HT-29 (cell line): ENCODE measurements around the gene ELL3. TPM values are rescaled to one million over a fixed set of nuclear protein-coding genes. Genes with fewer than 3 reads are reported as not detected.
"Not testable (repeated sequence)": the region's sequence is repeated elsewhere in the genome, so short reads cannot be mapped to it uniquely, and the experiment has no call there.

Experiments
- DNase-seq: peaks from one replicate; pipeline ENCODE4 v3.0.0-alpha.2; 2015; ENCODE audit warnings: low spot score
- total RNA-seq: library from RNA; depleted of rRNA; stranded (reverse); fragments of >200 nt; shearing (Covaris generic); gene quantifications from 2 replicates; pipeline ENCODE4 v1.2.3, GENCODE V29; 2014; rRNA removed

Gene ELL3, protein sequence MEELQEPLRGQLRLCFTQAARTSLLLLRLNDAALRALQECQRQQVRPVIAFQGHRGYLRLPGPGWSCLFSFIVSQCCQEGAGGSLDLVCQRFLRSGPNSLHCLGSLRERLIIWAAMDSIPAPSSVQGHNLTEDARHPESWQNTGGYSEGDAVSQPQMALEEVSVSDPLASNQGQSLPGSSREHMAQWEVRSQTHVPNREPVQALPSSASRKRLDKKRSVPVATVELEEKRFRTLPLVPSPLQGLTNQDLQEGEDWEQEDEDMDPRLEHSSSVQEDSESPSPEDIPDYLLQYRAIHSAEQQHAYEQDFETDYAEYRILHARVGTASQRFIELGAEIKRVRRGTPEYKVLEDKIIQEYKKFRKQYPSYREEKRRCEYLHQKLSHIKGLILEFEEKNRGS
- 94.9 and 101 TPM in 2 replicates for total RNA-seq

DNA sequence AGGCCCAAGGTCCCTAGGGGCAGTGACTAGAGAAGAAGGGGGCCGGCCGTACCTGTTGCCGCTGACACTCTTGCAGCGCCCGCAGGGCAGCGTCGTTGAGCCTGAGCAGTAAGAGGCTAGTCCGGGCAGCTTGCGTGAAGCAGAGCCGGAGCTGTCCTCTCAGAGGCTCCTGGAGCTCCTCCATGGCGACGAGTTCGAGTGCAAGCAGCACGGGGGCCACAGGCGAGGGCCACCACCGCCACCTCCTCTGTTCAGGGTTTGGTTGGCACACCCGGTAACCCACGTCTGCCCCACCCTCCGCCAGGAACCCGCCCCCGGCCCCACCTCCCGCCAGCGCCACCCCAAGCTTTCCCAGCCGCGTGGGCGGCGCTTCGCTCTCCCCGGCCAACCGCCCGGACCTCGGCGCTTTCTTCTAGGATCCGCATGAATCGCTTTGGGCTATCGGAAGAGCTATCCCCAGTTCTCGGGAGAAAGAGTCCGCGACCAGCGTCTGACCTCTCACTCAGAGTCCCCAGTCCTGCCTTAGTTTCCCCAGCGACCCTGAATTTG, at the start of gene ELL3:
TSS of gene ELL3 (minus strand) at position 249 of the 549 bp plus-strand sequence. CDS start at position 184, 65 bp downstream.
- DNase-seq: peak; percentile 94

DNA sequence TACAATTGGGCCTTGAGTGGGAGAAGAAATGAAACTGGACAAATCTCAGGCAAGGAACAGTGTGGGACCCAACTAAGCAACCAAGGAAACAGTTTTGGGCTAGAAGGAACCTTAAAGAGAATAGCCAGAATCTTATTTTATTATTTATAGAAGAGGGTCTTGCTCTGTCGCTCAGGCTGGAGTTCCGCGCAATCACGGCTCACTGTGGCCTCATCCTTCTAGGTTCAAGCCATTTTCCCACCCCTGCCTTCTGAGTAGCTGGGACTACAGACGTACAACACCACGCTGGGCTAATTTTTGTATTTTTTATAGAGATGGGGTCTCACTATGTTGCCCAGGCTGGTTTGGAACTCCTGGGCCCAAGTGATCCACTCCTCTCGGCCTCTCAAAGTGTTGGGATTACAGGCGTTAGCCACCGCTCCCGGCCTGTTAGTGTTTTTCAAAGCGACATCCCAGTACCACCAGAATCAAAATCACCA, 49.3 kb upstream of the ELL3 start:
- DNase-seq: no peak

DNA sequence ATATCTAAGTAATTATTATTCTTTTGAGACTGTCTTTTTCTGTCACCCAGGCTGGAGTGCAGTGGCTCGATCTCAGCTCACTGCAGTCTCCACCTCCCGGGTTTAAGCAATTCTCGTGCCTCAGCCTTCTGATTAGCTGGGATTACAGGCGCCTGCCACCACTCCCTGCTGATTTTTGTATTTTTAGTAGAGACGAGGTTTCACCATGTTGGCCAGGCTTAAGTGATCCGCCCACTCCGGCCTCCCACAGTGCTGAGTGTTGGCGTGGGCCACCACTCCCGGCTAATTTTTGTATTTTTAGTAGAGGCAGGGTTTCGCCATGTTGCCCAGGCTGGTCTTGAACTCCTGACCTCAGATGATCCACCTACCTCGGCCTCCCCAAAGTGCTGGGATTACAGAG, 48.5 kb upstream of the ELL3 start:
- not testable (repeated sequence) for DNase-seq

DNA sequence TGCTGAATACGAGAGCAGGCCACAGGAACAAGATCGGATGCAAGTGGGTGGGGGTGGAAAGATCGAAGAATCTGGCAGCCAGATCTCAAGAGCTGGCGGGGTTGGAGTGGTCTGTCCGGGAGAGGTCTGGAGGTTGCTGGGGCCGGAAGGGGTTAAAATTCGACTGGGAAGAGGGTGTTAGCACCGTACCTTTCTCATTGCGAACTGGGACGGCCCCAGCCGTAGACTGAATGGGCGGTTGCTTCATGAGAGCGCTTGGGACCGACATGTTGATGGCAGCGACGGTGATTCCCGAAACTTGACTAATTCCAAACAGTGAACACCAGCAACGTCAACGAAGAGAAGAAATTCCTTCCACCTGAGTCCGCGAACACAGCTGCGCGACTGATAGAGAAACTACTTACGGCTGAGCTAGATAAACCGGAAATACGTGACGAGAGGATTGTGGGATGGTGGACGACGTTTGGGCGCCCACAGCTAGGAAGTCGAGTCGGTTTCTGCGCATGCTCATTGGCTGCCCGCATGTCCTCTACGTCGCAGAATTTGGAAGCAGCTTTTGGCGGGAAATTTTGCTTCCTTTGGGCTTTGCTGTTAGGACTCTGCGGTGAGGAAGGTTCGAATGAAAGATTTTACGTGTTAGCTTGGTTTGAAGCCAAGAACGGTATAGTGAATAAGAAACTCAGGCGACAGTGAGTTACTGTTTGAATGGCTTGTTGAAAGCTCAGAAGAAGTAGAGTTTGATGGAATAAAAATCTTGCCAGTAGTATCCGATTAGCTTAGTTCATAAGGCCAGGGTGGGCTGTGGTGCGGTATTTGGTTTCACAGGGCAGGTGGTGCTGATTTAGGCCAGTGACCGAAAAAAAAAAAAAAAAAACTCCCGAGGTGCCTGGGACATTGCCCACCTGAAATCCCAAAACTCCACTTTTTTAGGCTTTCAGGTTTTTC, 47.8 kb upstream of the ELL3 start, which contains the start of gene MFAP1:
TSS of gene MFAP1 (minus strand) at position 389 of the 945 bp plus-strand sequence. CDS start at position 268, 121 bp downstream.
- DNase-seq: peak; percentile 98

DNA sequence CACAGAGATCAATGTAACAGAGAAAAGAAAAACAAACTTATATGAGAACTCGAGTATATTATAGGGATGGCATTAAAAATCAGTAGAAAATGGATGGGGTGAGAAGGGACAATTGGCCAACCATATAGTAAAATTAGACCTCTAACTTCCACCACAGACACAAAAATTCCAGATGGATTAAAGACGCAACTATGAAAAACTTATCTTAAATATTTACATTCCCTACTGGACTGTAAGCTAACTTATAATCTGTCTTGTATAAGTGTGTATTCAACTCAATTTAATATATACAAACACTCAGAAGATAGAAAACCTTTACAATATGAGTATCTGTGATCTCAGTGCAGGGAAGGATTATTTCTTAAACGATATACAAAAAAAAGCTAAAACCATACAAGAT, 44.7 kb upstream of the ELL3 start:
- DNase-seq: no peak

DNA sequence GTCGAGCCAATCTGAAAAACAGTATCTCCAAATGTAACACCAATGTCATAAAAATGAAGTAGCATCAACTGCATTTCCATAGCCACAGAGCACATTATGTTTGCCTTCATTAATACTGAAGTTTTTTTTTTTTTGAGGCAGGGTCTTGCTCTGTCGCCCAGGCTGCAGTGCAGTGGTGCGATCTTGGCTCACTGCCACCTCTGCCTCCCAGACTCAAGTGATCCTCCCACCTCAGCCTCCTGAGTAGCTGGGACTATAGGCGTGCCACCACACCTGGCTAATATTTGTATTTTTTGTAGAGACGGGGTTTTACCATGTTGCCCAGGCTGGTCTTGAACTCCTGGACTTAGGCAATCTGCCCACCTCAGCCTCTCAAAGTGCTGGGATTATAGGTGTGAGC, 38.3 kb upstream of the ELL3 start:
- not testable (repeated sequence) for DNase-seq

DNA sequence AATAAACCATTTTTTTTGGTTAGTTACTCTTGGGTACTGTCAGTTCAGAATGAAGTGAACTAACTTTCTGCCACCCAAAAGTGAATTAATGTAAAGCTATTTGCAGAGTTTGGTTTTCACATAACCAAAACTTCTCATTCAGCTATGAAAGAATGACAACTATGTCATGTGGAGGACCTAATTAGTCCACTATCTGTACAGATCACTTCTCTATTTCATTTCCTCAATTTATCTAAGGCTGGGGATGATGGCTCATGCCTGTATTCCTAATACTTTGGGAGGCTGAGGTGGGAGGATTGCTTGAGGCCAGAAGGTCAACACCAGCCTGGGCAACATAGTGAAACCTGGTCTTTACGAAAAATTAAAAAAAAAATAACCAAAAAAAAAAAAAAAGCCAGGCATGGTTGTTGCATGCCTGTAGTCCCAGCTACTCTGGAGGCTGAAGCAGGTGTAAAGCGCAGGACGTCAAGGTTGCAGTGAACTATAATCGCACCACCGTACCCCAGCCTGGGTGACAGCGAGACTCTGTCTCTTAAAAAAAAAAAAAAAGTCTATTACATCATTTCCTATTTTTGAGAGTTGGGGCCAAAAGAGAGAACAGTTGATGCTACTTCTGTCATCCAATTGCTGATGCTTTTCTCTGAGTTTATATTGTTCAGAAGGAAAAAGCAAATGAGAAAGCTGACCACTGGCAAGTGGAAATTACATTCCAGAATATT, 32.4 kb upstream of the ELL3 start:
- DNase-seq: no peak

DNA sequence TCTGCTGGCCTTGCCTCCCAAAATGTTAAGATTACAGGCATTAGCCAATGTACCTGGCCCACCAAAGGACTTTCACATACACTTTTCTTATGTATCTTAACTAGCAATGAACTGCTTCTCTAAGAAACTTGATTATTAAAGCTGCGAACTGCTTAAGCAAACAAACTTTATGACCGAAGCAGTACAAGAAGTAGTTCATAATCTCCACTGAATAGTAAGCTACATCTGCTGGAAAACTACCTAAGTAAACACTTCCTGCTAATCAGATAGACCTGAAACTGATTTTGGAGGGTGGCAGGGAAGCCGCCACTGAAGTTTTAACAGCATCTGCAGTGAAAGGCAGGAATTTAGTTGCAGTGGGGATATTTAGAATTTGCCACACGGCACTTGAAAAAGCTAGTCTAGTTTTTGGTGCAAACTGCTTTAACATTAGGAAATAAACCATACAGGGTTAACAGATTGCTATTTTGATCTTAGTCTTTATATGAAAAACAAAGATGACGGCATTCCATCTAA, 31.7 kb upstream of the ELL3 start:
- DNase-seq: no peak

DNA sequence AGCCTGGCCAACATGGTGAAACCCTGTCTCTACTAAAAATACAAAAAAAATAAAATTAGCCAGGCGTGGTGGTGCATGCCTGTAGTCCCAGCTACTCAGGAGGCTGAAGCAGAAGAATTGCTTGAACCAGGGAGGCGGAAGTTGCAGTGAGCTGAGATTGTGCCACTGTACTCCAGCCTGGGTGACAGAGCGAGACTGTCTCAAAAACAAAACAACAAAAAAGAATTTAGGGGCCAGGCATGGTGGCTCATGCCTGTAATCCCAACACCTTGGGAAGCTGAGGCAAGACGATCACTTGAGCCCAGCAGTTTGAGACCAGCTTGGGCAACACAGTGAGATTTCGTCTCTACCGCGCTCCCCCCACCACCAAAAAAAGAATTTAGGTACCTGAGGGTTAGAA, 25.9 kb upstream of the ELL3 start:
- not testable (repeated sequence) for DNase-seq

DNA sequence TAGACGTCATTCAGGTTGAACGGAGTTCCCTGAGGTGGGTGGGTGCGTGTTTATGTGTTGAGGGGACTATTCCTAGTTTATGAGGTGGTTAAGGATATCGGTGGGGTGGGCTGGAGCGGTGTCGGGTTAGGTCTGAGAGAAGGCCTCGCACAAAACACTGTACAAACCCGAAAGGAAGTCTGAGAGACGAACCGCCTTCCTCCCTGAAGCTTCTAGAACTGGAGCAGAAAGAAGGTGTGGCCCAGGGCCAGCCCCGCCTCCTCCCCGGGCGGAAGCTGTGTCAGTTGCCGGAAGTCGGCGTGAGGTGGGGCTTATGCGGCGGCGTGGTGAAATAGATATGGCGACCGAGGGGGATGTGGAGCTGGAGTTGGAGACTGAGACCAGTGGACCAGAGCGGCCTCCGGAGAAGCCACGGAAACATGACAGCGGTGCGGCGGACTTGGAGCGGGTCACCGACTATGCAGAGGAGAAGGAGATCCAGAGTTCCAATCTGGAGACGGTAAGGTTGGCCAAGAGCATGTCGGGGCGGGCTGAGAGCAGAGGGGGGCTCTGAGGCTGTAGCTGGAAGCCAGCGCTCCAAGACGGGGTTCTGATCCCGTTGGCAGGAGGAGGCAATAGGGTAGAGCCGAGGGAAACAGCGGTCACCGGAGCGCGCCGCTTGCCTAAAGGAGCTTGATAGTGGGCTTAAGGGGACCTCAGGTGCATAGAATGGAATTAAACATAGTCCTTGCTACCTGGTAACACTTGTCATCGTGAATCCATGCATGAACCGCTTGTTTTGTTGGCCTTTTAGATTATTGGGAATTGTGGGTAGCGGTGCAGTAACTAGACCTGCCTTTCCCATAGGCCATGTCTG, 23.7 kb upstream of the ELL3 start, which contains the start of gene HYPK:
TSS of gene HYPK (plus strand) at position 314 of the 856 bp plus-strand sequence. CDS start at position 338, 24 bp downstream.
- peak; percentile 94 for DNase-seq

DNA sequence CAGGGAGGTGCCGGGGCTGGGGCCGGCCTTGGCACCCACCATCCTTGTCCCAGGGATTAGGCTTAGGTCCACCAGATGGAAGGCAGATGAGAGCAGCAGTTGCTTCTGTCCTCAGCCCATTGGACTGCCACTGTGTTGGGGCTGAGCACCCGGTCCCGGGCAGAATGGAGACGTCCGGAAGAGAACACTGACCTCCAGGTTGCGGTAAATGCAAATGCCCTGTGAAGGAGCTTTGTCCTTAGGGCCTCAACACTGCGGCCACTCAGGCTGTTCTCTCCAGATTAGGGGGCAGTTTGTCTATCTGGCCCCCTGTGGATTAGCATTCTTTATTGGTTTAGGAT, 23.1 kb upstream of the ELL3 start, which contains the start of gene SERINC4:
TSS of gene SERINC4 (minus strand) at position 276 of the 341 bp plus-strand sequence. CDS start at position 42, 234 bp downstream.
- no peak for DNase-seq

DNA sequence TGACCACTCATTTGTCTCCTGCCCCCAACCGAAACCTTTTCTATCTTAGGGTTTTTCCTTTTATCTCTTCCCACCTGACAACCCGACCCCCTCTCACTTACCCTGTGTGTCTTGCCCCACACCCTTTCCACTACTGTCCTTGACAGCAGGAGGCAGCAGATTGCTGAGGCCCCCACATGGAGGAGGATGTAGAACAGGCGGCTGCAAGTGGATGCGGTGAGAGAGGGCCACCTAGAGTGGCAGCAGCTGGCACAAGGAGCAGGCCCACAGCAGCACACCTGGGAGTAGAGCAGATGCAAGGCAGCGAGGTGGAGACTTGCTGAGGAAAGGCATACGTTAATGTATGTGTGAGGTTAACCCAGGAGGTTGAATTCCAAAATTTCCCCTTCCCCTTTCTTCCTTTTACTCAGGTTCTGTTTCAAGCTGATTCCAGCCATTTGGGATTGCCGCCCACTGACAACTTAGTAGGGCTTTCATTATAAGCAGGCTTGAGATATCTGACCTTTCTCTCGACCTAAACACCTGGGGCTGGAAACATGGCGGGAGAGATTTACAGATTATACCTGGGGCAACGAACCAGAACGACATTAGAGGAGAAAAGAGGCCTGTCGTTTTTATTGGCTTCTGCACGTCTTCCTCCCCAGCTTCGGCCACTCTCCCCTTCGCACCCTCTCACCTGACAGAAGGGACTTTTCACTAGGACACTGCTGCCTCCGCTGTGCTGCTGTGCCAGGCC, 22.6 kb upstream of the ELL3 start:
- peak; percentile 24 for DNase-seq

DNA sequence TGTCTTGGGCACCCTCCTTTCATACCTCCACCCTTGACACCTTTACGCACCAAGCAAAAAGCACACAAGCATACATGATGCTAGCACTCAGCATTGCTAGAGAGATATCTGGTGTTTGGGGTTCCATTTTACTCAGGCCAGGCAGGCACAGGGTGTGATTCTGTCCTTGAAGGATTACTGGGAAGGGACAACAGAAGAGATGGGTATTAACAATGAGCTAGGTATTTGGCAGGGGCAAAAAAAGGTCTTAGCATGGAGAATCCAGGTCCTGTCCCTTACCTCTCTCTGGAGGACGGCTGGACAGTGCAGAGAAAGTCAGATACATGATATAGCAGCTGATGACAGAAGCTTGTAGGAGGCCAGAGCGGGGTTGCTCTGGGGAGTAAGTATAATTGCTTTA, 19.8 kb upstream of the ELL3 start:
- no peak for DNase-seq

DNA sequence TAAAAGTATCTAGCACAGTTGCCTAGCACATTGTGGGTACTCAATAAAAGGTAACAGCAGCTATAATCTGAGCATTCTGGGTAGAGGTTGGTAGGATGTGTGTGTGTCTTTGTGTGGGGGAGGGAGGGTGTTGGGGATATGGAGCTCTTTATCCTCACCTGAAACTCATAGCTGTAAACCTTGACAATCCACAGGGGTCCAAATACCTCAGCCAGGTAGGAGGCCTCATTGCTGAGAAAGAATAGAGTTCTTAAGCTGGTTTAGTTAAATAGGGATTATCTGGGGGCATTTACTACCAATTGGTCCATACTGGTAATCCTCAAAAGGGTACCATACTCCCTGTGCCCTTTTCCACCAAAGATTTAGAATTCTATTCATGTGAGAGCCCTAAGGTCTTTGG, 19.2 kb upstream of the ELL3 start:
- no peak for DNase-seq

DNA sequence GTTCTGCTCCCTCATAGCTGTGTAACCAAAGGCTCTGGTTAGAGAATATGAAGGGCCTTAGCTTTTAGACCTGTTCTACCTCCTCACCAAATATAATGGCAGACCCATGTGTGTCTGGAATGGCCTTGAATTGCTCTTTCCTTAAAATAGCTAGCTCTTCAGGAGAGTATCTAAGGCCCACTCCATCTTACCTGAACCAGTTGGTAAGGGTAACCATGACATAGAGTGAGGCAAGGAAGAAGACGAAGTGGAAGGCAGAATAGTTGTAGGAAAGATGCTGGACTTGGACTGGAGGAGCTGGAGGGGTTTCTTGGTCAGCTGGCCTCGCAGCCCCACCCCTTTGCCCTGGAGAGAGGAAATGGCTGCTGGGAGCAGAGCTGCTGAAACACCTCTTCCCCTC, 18.4 kb upstream of the ELL3 start:
- DNase-seq: no peak

DNA sequence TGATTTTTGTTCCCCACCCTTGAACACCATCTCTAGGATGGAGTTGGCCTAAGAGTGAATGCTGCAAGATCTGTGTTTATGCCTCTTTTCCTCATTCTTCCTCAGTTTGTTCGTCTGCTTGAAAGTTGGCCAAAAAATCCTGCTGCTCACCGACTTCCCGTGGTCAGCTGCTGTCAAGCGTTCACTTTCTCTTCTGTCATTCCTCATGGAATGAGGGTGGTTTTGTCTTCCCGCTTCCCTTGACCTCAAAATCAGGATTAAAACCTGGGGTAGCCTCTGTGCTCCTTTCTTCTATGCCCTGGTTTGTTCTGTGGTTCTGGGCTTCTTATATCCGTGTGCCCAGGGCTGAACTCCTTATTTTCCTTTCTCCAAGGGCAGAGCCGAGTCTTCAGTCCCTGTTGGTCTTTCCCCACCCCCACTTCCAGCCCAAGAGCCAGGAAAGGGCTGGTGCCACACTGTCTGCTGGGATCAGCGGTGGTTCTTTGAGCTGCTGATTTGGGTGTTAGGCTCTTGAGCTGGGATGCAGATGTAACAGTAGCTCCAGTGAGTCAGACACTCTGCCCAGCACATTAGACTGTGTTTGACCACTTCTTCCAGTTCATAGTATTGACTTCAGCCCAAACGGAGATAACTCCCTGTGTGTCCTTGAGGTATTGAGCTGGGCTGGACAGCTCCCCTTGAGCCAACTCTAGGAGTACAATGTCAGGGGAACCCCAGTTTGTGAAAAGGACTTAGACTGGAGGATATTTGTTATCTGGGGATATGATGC, 17.7 kb upstream of the ELL3 start:
- DNase-seq: no peak

DNA sequence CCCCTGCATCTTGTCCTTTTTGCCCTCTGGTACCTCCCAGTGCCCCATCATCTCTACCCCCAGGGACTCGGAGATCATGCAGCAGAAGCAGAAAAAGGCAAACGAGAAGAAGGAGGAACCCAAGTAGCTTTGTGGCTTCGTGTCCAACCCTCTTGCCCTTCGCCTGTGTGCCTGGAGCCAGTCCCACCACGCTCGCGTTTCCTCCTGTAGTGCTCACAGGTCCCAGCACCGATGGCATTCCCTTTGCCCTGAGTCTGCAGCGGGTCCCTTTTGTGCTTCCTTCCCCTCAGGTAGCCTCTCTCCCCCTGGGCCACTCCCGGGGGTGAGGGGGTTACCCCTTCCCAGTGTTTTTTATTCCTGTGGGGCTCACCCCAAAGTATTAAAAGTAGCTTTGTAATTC, 16.9 kb upstream of the ELL3 start:
- DNase-seq: no peak

DNA sequence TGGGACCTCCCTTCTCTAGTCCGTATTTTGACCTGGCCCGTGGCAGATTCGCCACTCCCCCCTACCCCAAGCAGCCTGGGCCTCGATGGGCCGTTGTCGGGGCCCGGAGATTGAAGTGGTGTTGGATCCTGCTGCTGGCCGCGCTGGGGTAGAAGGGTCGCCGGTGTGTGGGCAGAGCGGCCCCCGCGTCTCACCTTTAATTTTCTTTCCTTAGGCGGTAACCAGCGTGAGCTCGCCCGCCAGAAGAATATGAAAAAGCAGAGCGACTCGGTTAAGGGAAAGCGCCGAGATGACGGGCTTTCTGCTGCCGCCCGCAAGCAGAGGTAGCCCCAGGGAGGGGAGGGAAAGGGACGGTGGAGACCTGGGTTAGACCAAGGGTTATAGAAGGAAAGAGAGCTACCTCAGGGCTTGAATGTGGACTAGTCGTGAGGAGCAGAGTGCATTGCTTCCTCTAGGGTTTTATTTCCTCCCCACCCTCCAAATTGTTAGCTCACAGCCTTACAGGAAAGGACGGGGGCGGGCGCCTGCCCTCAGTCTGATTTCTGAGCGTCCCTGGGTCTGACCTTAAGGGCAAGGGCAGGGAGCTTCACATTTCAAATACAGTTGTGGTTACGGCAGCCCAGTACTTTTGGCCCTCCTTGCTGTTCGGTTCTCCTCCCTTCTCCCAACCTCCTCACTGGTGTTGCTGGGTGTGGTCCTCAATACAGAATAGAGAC, 16.2 kb upstream of the ELL3 start:
- DNase-seq: peak; percentile 51
